Body of pancreas (tissue), 4 donors: ENCODE data around the gene NSUN2. TPM values are rescaled to one million over a fixed set of nuclear protein-coding genes. Genes with fewer than 3 reads are reported as not detected.
A peak's percentile ranks its signal among the peaks of the same experiment; 100 is the strongest.

ENCODE experiments used
- ATAC-seq: fragments of 150-250 bp; one replicate; pipeline ENCODE4 v1.9.1; 2016
- DNase-seq, 4 donors: peaks; one replicate each; pipeline ENCODE4 v3.0.0-alpha.2; 2019
- H3K27ac ChIP-seq, 4 donors: fragments of 200-600 bp; sonication (generic); 1 replicate in 3 of 4; 2 replicates in 1 of 4; pipeline versions ENCODE4 v1.5.1 to v1.6.1; 2016 to 2019; ENCODE audit warnings: mild to moderate bottlenecking in 1 of 4, mixed read lengths in 1 of 4, moderate library complexity in 1 of 4
- H3K27me3 ChIP-seq, 2 donors: fragments of 200-600 bp; sonication (generic); one replicate each; pipeline ENCODE4 v1.6.0; 2016; ENCODE audit warnings: mild to moderate bottlenecking in 1 of 2
- H3K36me3 ChIP-seq, 2 donors: fragments of 200-600 bp; sonication (generic); replicated peaks in 1 of 2; 2 replicates each; pipeline ENCODE4 v1.5.1; 2016; ENCODE audit warnings: low read depth in 2 of 2; ENCODE audit not compliant: insufficient read depth in 1 of 2
- H3K4me1 ChIP-seq: fragments of 200-600 bp; sonication (generic); one replicate; pipeline ENCODE4 v1.6.0; 2016
- H3K4me3 ChIP-seq, 2 donors: fragments of 200-600 bp; sonication (generic); 1 replicate in 1 of 2; 2 replicates in 1 of 2; pipeline ENCODE4 v1.5.1; 2016 to 2019
- H3K9me3 ChIP-seq, 3 donors: fragments of 200-600 bp; sonication (generic); 1 replicate in 2 of 3; 2 replicates in 1 of 3; pipeline ENCODE4 v1.5.1; 2016
- POLR2A ChIP-seq, 3 donors: fragments of 450-650 bp; IDR thresholded peaks; one replicate each; pipeline ENCODE4 v1.6.1; 2016; ENCODE audit warnings: antibody characterized with exemption in 3 of 3, mild to moderate bottlenecking in 2 of 3
- WGBS, 2 donors: methylation state at CpG; one replicate each; pipeline ENCODE4 v1.1.5; 2017; 5-methylcytosine and 5-hydroxymethylcytosine counted together
- intact Hi-C: fragments of 100-400 bp; cut with DNase I; formaldehyde crosslinking; loops from one replicate; pipeline ENCODE4 v1.15.1; 2023
- total RNA-seq, 2 donors: library from RNA; depleted of rRNA; stranded (reverse); fragments of >200 nt; gene quantifications; one replicate each; pipeline ENCODE4 v1.1.0, GENCODE V29; 2016
- TF ChIP-seq, protein P1 (sequence below), 7 experiments: fragments of 450-650 bp in 4 of 7; fragments of 200-600 bp in 3 of 7; sonication (generic) in 3 of 7; IDR thresholded peaks; one replicate each; pipeline ENCODE4 v1.5.1; 2016 to 2019; ENCODE audit warnings: antibody characterized with exemption in 7 of 7

NSUN2 gene
- total RNA-seq, 2 donors from 2014 or later, result 35.0 to 45.8 TPM

DNA sequence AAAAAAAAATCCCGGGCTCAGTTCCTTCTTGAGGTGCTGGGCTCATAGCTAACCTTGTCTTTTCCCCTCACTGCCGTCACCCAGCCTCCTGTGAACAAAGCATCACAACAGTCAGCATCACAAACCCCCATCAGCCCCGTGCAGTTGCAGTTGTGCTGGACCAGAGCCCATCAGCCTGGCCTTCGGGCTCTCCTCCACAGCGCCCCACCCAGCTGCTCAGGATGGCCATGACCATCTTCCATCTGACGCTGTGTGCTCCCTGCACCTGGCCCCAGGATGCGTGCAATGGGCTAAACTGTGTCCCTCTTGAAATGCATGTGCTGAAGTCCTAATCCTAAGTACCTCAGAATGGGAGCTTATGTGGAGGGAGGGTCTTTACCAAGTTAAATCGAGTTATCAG is 48.1 kb downstream of the NSUN2 start:
- H3K9me3 ChIP-seq, result no peaks in the 10 kb centered on the region
- no peaks in the 10 kb centered on the region for H3K27me3 ChIP-seq
- H3K27ac ChIP-seq, result no peak overlapping the region
- no peak for TF ChIP-seq POLR2A (IDR thresholded peaks at IDR 0.05)
- TF ChIP-seq, protein P1, sequence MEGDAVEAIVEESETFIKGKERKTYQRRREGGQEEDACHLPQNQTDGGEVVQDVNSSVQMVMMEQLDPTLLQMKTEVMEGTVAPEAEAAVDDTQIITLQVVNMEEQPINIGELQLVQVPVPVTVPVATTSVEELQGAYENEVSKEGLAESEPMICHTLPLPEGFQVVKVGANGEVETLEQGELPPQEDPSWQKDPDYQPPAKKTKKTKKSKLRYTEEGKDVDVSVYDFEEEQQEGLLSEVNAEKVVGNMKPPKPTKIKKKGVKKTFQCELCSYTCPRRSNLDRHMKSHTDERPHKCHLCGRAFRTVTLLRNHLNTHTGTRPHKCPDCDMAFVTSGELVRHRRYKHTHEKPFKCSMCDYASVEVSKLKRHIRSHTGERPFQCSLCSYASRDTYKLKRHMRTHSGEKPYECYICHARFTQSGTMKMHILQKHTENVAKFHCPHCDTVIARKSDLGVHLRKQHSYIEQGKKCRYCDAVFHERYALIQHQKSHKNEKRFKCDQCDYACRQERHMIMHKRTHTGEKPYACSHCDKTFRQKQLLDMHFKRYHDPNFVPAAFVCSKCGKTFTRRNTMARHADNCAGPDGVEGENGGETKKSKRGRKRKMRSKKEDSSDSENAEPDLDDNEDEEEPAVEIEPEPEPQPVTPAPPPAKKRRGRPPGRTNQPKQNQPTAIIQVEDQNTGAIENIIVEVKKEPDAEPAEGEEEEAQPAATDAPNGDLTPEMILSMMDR (IDR thresholded peaks at IDR 0.05), result no peak
- H3K4me3 ChIP-seq, result no peak overlapping the region
- no peak for ATAC-seq
- intact Hi-C loops, result no loop called here
- DNase-seq, result no peak
- peaks cover 9% of the 10 kb centered on the region for H3K4me1 ChIP-seq
- 67 to 74% methylated on average over 5 to 8 of the region's 8 CpGs for WGBS, 2 donors
- no peaks in the 10 kb centered on the region for H3K36me3 ChIP-seq

DNA sequence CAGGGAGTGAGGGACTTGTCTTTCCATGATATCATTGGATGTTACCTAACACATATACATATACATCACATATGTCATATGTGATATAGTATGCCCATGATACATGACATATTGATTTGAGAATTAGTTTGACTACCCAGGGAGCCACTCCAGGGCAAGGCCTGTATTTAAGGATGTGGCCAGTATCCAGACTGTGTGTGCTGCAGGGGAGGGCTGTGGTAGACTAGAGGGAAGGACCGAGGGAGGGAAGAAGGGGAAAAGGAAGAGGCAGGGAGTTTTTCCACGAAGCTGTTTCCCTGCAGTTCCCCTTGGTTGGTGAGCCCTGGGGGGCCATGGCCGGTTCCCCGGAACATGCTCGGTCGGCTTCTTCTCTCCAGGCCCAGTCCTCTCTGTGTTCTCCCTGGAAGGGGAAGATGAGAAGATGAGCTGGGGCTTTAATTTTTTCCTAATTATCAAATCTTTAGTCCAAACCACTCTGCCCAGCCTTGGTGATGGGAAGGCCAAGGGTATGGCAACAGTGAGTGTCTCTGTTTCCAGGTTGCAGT is 48.7 kb downstream of the NSUN2 start:
- WGBS, 2 donors, result 78 to 79% methylated on average over 6 of the region's 6 CpGs

DNA sequence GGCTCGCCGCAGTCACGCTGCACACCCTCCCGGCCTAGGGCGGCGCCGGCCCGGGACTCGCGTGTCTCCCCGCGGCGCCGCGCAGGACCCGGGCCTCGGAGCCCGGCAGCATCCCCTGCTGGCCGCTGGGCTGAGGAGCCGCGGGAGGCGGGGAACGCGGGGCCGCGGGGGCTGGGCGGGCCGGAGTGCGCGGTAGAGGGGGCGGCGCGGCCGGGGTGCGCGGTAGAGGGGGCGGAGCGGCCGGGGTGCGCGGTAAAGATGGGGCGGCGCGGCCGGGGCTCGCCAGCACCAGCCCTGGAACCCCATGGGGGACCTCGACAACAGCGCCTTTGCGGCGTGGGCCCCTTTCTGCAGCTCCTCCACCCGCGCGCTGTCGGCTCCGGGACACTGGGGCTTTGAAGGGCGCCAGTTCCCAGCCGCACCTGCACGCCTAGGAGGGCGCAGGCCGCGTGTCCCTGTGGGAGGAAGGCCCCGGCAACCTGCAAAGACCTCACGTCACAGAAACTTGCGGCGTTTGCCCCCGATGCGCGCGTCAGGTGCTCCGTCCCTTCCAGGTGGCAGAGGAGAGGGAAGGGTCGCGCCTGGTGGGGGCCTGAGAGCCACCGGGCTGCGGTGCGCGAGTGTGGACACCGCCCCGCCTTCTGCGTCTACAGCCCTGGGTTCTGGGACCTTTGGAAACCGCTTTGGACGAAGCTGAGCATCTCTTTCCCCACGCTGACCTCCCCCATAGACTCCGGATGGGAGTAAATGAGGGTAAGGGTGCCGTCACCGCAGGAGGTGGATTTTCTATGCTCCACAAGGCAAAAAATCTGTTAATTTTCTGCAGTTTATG is 49.6 kb downstream of the NSUN2 start:
- Histone ChIP-seq H3K27ac (no peak overlapping the region), H3K27me3 (no peaks in the 10 kb centered on the region)
- intact Hi-C loops, result no loop called here

More for the DNA sequence above, 48.7 kb downstream of the NSUN2 start:
- TF ChIP-seq, protein P1 (IDR thresholded peaks at IDR 0.05), result no peak
- Histone ChIP-seq H3K27ac (no peak overlapping the region), H3K4me1 (peaks cover 9% of the 10 kb centered on the region), H3K4me3 (no peak overlapping the region), H3K9me3 (no peaks in the 10 kb centered on the region), H3K36me3 (no peaks in the 10 kb centered on the region), H3K27me3 (no peaks in the 10 kb centered on the region)
- ATAC-seq, result no peak
- intact Hi-C loops, result no loop called here
- no peak for DNase-seq

DNA sequence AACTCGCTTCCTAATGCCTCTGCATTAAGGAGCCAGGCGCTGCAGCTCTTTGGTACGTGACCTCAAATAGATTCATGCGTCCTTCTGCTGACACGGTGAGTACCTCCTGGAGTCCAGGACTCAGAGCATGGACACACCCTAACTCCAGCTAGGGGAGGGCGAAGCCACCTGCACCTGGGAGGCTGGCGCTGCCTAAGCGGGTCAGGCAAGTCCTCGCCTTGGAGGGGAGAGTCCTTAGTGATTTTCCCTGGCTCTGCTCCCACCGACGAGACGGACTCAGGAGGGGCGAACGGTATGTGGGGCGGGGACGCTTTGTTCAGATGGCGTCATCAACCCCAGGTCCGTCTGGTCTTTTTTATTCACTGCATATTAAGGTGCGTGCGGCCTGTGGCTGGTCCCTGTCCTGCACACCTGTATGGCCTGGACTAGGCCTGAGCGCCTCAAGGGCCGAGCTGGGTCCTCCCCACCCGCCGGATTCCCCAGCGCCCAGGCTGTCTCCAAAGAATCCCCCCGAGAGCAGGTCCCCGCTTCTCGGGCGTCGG is 50.3 kb downstream of the NSUN2 start:
- 51 to 61% methylated on average over 24 to 25 of the region's 30 CpGs for WGBS, 2 donors
- intact Hi-C loops, result no loop called here
- Histone ChIP-seq H3K4me3 (no peak overlapping the region), H3K9me3 (no peaks in the 10 kb centered on the region), H3K27me3 (no peaks in the 10 kb centered on the region), H3K36me3 (no peaks in the 10 kb centered on the region), H3K27ac (no peak overlapping the region), H3K4me1 (peaks cover 9% of the 10 kb centered on the region)
- no peak for ATAC-seq
- TF ChIP-seq POLR2A (IDR thresholded peaks at IDR 0.05), result no peak
- no peak for DNase-seq

More for the DNA sequence above, 49.6 kb downstream of the NSUN2 start:
- 8 to 43% methylated on average over 9 to 58 of the region's 85 CpGs for WGBS, 2 donors
- DNase-seq (peak in 3 of 4 donors; percentile 31 to 58 (median 36)), ATAC-seq (peak; percentile 73)
- Histone ChIP-seq H3K36me3 (no peaks in the 10 kb centered on the region), H3K9me3 (no peaks in the 10 kb centered on the region), H3K4me1 (peaks cover 9% of the 10 kb centered on the region), H3K4me3 (no peak overlapping the region)
- TF ChIP-seq, protein P1 (IDR thresholded peaks at IDR 0.05), result peak in 6 of 7 experiments; percentile 7 to 58 (median 38)
- TF ChIP-seq POLR2A (IDR thresholded peaks at IDR 0.05), result no peak

DNA sequence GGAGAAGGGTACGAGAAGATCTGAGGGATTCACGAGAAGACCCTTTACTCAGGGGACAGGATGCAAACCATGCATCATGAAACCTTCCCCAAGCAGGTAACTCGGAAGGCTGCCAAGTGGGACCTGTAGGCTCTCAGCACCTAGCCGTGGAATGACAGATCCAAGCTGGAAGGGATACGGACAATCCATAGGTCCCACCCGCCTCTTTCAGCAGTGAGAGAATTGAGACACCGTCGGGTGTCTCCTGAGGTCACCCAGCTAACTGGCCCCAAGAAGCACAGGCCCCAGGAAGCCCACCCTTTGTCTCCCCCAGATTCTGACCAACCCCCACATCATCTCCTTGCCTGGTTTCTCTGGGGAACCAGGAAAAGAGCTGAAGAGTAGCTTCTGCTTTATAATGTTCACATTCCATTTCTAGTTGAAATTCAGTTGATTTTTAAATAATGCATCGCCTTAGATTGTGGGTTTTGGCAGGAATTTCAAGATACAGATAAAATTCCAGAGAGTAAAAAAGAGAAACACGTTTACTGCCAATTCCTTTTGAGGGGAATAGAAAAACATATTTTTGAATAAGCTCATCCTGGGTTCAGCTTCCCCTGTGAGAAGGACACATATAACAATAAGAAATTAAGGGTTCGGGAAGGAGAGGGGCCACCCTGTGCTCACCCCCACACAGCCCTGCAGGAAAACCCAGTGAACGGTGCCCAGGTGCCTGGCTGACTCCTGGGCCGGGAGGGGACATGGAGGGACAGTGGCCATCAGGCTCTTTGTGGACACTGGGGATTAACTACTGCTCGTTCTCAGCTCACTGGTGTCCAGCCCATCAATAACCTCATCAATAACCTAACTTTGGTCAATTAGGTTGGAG is 51.1 kb downstream of the NSUN2 start:
- no peak for DNase-seq
- H3K4me1 ChIP-seq, result peaks cover 9% of the 10 kb centered on the region
- TF ChIP-seq, protein P1 (IDR thresholded peaks at IDR 0.05), result no peak
- TF ChIP-seq POLR2A (IDR thresholded peaks at IDR 0.05), result no peak
- H3K27ac ChIP-seq, result no peak overlapping the region
- no peak overlapping the region for H3K4me3 ChIP-seq
- no peaks in the 10 kb centered on the region for H3K36me3 ChIP-seq
- no peaks in the 10 kb centered on the region for H3K9me3 ChIP-seq
- WGBS, 2 donors, result 77 to 78% methylated on average over 14 of the region's 14 CpGs
- H3K27me3 ChIP-seq, result no peaks in the 10 kb centered on the region
- intact Hi-C loops, result no loop called here
- ATAC-seq, result no peak
